ENCODE data around the gene KCNJ15.

The KCNJ15 gene

GRCh38 chr21:38284216-38284615 is 27.4 kb downstream of the KCNJ15 start:
- no peak for TF ChIP-seq CTCF (IDR thresholded peaks at IDR 0.05; ENCODE audit: low read depth, low read length)
- H3K4me3 ChIP-seq (replicated peaks in 1 of 2; ENCODE audit: low read depth in 2 of 2, low read length in 2 of 2): no peak overlapping the region
- no peak for DNase-seq (ENCODE audit: low read depth in 2 of 2)

GRCh38 chr21:38286739-38287471 is 30.1 kb downstream of the KCNJ15 start:
- peak in 1 of 2 donors; percentile 69 for DNase-seq (ENCODE audit: low read depth in 2 of 2)
- no peak overlapping the region for H3K4me3 ChIP-seq (replicated peaks in 1 of 2; ENCODE audit: low read depth in 2 of 2, low read length in 2 of 2)
- TF ChIP-seq CTCF (IDR thresholded peaks at IDR 0.05; ENCODE audit: low read depth, low read length): no peak

GRCh38 chr21:38287476-38287875 is 30.7 kb downstream of the KCNJ15 start:
- TF ChIP-seq CTCF (IDR thresholded peaks at IDR 0.05; ENCODE audit: low read depth, low read length): no peak

GRCh38 chr21:38289705-38290485 is 33.1 kb downstream of the KCNJ15 start:
- H3K4me3 ChIP-seq (replicated peaks in 1 of 2; ENCODE audit: low read depth in 2 of 2, low read length in 2 of 2): no peak overlapping the region
- no peak for TF ChIP-seq CTCF (IDR thresholded peaks at IDR 0.05; ENCODE audit: low read depth, low read length)
- peak; percentile 98 to 99 for DNase-seq (ENCODE audit: low read depth in 2 of 2)

More at GRCh38 chr21:38287476-38287875, 30.7 kb downstream of the KCNJ15 start:
- DNase-seq (ENCODE audit: low read depth in 2 of 2): no peak
- no peak overlapping the region for H3K4me3 ChIP-seq (replicated peaks in 1 of 2; ENCODE audit: low read depth in 2 of 2, low read length in 2 of 2)

GRCh38 chr21:38290809-38291208 is 34.0 kb downstream of the KCNJ15 start:
- no peak for TF ChIP-seq CTCF (IDR thresholded peaks at IDR 0.05; ENCODE audit: low read depth, low read length)
- H3K4me3 ChIP-seq (replicated peaks in 1 of 2; ENCODE audit: low read depth in 2 of 2, low read length in 2 of 2): no peak overlapping the region
- no peak for DNase-seq (ENCODE audit: low read depth in 2 of 2)

GRCh38 chr21:38291874-38292273 is 35.1 kb downstream of the KCNJ15 start:
- DNase-seq (ENCODE audit: low read depth in 2 of 2): no peak
- no peak overlapping the region for H3K4me3 ChIP-seq (replicated peaks in 1 of 2; ENCODE audit: low read depth in 2 of 2, low read length in 2 of 2)
- no peak for TF ChIP-seq CTCF (IDR thresholded peaks at IDR 0.05; ENCODE audit: low read depth, low read length)

Data from cardiac fibroblast (primary cell).